ENCODE measurements around the gene PRX. TPM values are rescaled to one million over a fixed set of nuclear protein-coding genes. Genes with fewer than 3 reads are reported as not detected.
A peak's percentile ranks its signal among the peaks of the same experiment; 100 is the strongest.

Gene PRX
- polyA plus RNA-seq, 3 donors = 0.13 to 0.76 TPM; not detected in 1

DNA sequence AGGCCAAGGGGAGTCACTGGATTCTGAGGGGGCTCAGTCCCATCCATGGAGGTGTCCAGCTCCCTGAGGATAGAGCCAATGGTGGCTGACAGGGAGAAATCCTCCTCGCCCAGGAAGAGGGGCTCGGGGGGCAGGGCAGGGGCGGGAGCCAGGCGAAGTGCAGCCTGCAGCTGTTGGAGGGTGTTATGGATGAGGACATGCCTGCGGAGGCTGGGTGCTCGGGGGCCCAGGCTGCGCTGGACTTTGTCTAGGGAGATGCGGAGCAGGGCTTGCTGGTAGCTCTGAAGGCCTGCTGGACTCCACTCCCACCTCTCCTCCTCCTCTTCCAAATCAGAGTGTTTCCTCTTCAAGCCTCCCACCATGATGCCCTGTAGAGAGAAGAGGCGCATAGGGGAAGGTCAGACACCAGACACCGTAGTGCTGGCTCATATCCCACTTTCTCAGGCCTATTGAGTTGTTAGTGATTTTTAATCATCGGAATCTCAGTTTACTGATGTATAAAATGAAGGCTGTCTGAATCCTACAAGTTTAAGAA lies 28.6 kb upstream of the PRX start:
- peak overlapping the region; percentile 6 to 74 for H3K27ac ChIP-seq (ENCODE audit: low read depth in 1 of 2, low read length in 2 of 2)
- 100% methylated on average over 3 of the region's 11 CpGs for WGBS (ENCODE audit: insufficient coverage)

DNA sequence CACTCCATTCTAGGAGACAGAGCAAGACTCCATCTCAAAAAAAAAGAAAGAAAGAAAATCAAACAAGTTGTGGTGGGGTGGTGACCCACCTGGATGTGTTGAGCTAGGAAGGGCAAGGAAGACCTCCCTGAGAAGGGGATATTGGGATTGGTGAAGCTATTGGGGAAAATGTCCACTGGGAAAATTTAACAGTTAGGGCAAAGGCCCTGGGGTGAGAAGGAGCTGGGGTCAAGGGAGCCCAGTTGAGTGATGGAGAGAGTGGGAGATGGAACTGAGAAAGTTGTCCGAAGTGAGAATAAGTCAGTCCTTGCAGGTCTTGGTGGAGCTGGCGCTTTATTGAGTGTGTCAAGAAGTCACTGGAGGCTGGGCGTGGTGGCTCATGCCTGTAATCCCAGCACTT lies 25.1 kb upstream of the PRX start:
- Histone ChIP-seq H3K79me2 (ENCODE audit: insufficient read depth, low read length) (peaks cover 33% of the 10 kb centered on the region), H3K27ac (ENCODE audit: low read depth in 1 of 2, low read length in 2 of 2) (no peak overlapping the region), H3K9ac (ENCODE audit: insufficient read depth, low read length, poor library complexity, severe bottlenecking) (no peak overlapping the region), H3K4me2 (replicated peaks; ENCODE audit: extremely low read depth, low read length, poor library complexity, severe bottlenecking) (no peak overlapping the region), H3K27me3 (ENCODE audit: control insufficient read depth in 2 of 2, insufficient read depth in 2 of 2, low read length in 2 of 2) (no peaks in the 10 kb centered on the region), H4K20me1 (ENCODE audit: insufficient read depth, low read length) (peaks cover 39% of the 10 kb centered on the region), H3K9me3 (replicated peaks in 1 of 2; ENCODE audit: control insufficient read depth in 1 of 2, insufficient read depth in 1 of 2, low read length in 2 of 2) (no peaks in the 10 kb centered on the region), H3K4me3 (replicated peaks in 1 of 3; ENCODE audit: low read depth in 2 of 3, low read length in 3 of 3) (no peak overlapping the region), H2AFZ (ENCODE audit: insufficient read depth, low read depth, low read length, poor library complexity, severe bottlenecking) (no peak overlapping the region), H3K4me1 (ENCODE audit: control insufficient read depth in 1 of 2, insufficient read depth in 2 of 2, low read length in 2 of 2) (peaks cover 51 to 56% of the 10 kb centered on the region in 2 donors), H3K36me3 (replicated peaks in 1 of 2; ENCODE audit: control insufficient read depth in 1 of 2, insufficient read depth in 2 of 2, low read length in 2 of 2) (peaks cover 20 to 23% of the 10 kb centered on the region in 2 donors)
- Mint-ChIP-seq H3K9me3 (peaks cover 0 to 2% (median 0%) of the 10 kb centered on the region in 7 donors), H3K4me3 (no peak overlapping the region), H3K4me1 (peaks cover 48% of the 10 kb centered on the region), H3K27me3 (ENCODE audit: low read depth in 3 of 3) (peaks cover 0 to 1% (median 0%) of the 10 kb centered on the region in 3 donors), H3K36me3 (peaks cover 30% of the 10 kb centered on the region in 2 donors), H3K27ac (peak overlapping the region in 2 of 7 donors; percentile 68 to 75)
- intact Hi-C loops (cut with micrococcal nuclease) = no loop called here
- TF ChIP-seq, protein P1, sequence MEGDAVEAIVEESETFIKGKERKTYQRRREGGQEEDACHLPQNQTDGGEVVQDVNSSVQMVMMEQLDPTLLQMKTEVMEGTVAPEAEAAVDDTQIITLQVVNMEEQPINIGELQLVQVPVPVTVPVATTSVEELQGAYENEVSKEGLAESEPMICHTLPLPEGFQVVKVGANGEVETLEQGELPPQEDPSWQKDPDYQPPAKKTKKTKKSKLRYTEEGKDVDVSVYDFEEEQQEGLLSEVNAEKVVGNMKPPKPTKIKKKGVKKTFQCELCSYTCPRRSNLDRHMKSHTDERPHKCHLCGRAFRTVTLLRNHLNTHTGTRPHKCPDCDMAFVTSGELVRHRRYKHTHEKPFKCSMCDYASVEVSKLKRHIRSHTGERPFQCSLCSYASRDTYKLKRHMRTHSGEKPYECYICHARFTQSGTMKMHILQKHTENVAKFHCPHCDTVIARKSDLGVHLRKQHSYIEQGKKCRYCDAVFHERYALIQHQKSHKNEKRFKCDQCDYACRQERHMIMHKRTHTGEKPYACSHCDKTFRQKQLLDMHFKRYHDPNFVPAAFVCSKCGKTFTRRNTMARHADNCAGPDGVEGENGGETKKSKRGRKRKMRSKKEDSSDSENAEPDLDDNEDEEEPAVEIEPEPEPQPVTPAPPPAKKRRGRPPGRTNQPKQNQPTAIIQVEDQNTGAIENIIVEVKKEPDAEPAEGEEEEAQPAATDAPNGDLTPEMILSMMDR (IDR thresholded peaks at IDR 0.05) = no peak
- no CpG with 5 or more reads among the region's 3 CpGs for WGBS (ENCODE audit: insufficient coverage)
- no peak for DNase-seq

More for the DNA sequence above, 28.6 kb upstream of the PRX start:
- no peak for DNase-seq
- intact Hi-C loops (cut with micrococcal nuclease) = loop anchor here in 1 of 2 donors (5.0 kb wide), 2 partner anchors 79 to 154 kb away; partner anchors contain the start of gene AKT2
- Histone ChIP-seq H3K9ac (ENCODE audit: insufficient read depth, low read length, poor library complexity, severe bottlenecking) (no peak overlapping the region), H3K9me3 (replicated peaks in 1 of 2; ENCODE audit: control insufficient read depth in 1 of 2, insufficient read depth in 1 of 2, low read length in 2 of 2) (no peaks in the 10 kb centered on the region), H3K36me3 (replicated peaks in 1 of 2; ENCODE audit: control insufficient read depth in 1 of 2, insufficient read depth in 2 of 2, low read length in 2 of 2) (peaks cover 20 to 33% of the 10 kb centered on the region in 2 donors), H2AFZ (ENCODE audit: insufficient read depth, low read depth, low read length, poor library complexity, severe bottlenecking) (no peak overlapping the region), H3K4me2 (replicated peaks; ENCODE audit: extremely low read depth, low read length, poor library complexity, severe bottlenecking) (peak overlapping the region; percentile 84), H3K4me3 (replicated peaks in 1 of 3; ENCODE audit: low read depth in 2 of 3, low read length in 3 of 3) (no peak overlapping the region), H3K27me3 (ENCODE audit: control insufficient read depth in 2 of 2, insufficient read depth in 2 of 2, low read length in 2 of 2) (no peaks in the 10 kb centered on the region), H3K79me2 (ENCODE audit: insufficient read depth, low read length) (peaks cover 43% of the 10 kb centered on the region), H3K4me1 (ENCODE audit: control insufficient read depth in 1 of 2, insufficient read depth in 2 of 2, low read length in 2 of 2) (peaks cover 28 to 32% of the 10 kb centered on the region in 2 donors), H4K20me1 (ENCODE audit: insufficient read depth, low read length) (peaks cover 39% of the 10 kb centered on the region)
- H3K4me3 Mint-ChIP-seq = no peak overlapping the region
- H3K9me3 Mint-ChIP-seq = peaks cover 0 to 3% (median 2%) of the 10 kb centered on the region in 7 donors
- H3K4me1 Mint-ChIP-seq = peaks cover 27% of the 10 kb centered on the region
- H3K36me3 Mint-ChIP-seq = peaks cover 33 to 42% of the 10 kb centered on the region in 2 donors
- TF ChIP-seq, protein P1 (IDR thresholded peaks at IDR 0.05) = no peak
- H3K27me3 Mint-ChIP-seq (ENCODE audit: low read depth in 3 of 3) = peaks cover 0 to 1% (median 1%) of the 10 kb centered on the region in 3 donors
- H3K27ac Mint-ChIP-seq = peak overlapping the region in 6 of 7 donors; percentile 6 to 100 (median 98)
